HepG2 (cell line): ENCODE data around the gene KIAA1191. TPM values are rescaled to one million over a fixed set of nuclear protein-coding genes. Genes with fewer than 3 reads are reported as not detected.

ENCODE experiments used
- AHR ChIP-seq: IDR thresholded peaks from 2 replicates; pipeline ENCODE4 v1.6.1; 2018; ENCODE audit warnings: missing genetic modification reagents, missing compliant biosample characterization
- ARNT2 ChIP-seq: sonication (generic); formaldehyde crosslinking; IDR thresholded peaks from 2 replicates; pipeline ENCODE4 v1.8.0; 2022; ENCODE audit warnings: mild to moderate bottlenecking, low read depth, missing genetic modification reagents, moderate library complexity
- ATM ChIP-seq: fragments of 450-650 bp; IDR thresholded peaks from 2 replicates; pipeline ENCODE4 v1.7.1; 2017; ENCODE audit warnings: mild to moderate bottlenecking, borderline replicate concordance
- CC2D1A ChIP-seq: sonication (generic); formaldehyde crosslinking; IDR thresholded peaks from 2 replicates; pipeline ENCODE4 v1.8.1; 2023; ENCODE audit warnings: mild to moderate bottlenecking, missing genetic modification reagents
- KAT7 ChIP-seq: IDR thresholded peaks from 2 replicates; pipeline ENCODE4 v1.6.1; 2018; ENCODE audit warnings: borderline replicate concordance, missing compliant biosample characterization
- SKI ChIP-seq: fragments of 450-650 bp; IDR thresholded peaks from one replicate; pipeline ENCODE4 v1.6.1; 2018; ENCODE audit warnings: mild to moderate bottlenecking; ENCODE audit not compliant: partially characterized antibody
- TAF15 ChIP-seq: fragments of 200-400 bp; formaldehyde crosslinking; IDR thresholded peaks from one replicate; pipeline ENCODE4 v1.6.1; 2018; ENCODE audit warnings: mild to moderate bottlenecking, low read depth, low read length; ENCODE audit not compliant: poor library complexity, severe bottlenecking
- TGIF2 ChIP-seq: IDR thresholded peaks from 2 replicates; pipeline ENCODE4 v1.6.1; 2016; ENCODE audit warnings: control low read depth, missing compliant biosample characterization
- ZMYM3 ChIP-seq: sonication (generic); formaldehyde crosslinking; IDR thresholded peaks from 2 replicates; pipeline ENCODE4 v1.5.1; 2020; ENCODE audit warnings: mild to moderate bottlenecking, missing genetic modification reagents
- ZNF260 ChIP-seq: sonication (generic); formaldehyde crosslinking; IDR thresholded peaks from 2 replicates; pipeline ENCODE4 v1.4.0; 2020; ENCODE audit warnings: missing genetic modification reagents, low read depth, mild to moderate bottlenecking, borderline replicate concordance
- ZNF264 ChIP-seq: sonication (generic); formaldehyde crosslinking; IDR thresholded peaks from 2 replicates; pipeline ENCODE4 v1.4.0; 2020; ENCODE audit warnings: missing genetic modification reagents
- ZNF563 ChIP-seq: sonication (generic); formaldehyde crosslinking; IDR thresholded peaks from 2 replicates; pipeline ENCODE4 v1.8.0; 2022; ENCODE audit warnings: mild to moderate bottlenecking, moderate library complexity, missing genetic modification reagents
- ZNF841 ChIP-seq: sonication (generic); formaldehyde crosslinking; IDR thresholded peaks from 2 replicates; pipeline ENCODE4 v1.8.1; 2023; ENCODE audit warnings: missing genetic modification reagents, borderline replicate concordance
- polyA plus RNA-seq, 8 experiments: library from polyadenylated mRNA; depleted of rRNA in 3 of 8; stranded (reverse) in 7 of 8; unstranded in 1 of 8; fragments of >200 nt; fragmentation: Illumina TruSeq in 4 of 8; extraction: Trizol in 4 of 8; gene quantifications; 2 replicates each; pipeline versions ENCODE4 v1.2.1 to v1.2.3, GENCODE V29; 2011 to 2016; ENCODE audit warnings: low read depth in 4 of 8, missing spikeins in 1 of 8, mixed read lengths in 1 of 8; ENCODE audit not compliant: insufficient read depth in 1 of 8
- total RNA-seq, 5 experiments: library from RNA; depleted of rRNA; stranded (reverse); fragments of >200 nt; fragmentation: Illumina TruSeq; extraction: Trizol; gene quantifications; 2 replicates each; pipeline ENCODE4 v1.2.3, GENCODE V29; 2016; ENCODE audit warnings: low read depth in 1 of 5
- TF ChIP-seq, protein P1 (sequence below): sonication (generic); formaldehyde crosslinking; IDR thresholded peaks from 2 replicates; pipeline ENCODE4 v1.5.1; 2020; ENCODE audit warnings: mild to moderate bottlenecking, missing genetic modification reagents, moderate library complexity
- TF ChIP-seq, protein P2 (sequence below): IDR thresholded peaks from 2 replicates; pipeline ENCODE4 v1.6.1; 2016; ENCODE audit warnings: mild to moderate bottlenecking
- TF ChIP-seq, protein P3 (sequence below): sonication (generic); formaldehyde crosslinking; IDR thresholded peaks from 2 replicates; pipeline ENCODE4 v1.8.0; 2023; ENCODE audit warnings: mild to moderate bottlenecking, missing genetic modification reagents
- TF ChIP-seq, protein P4 (sequence below): sonication (generic); formaldehyde crosslinking; IDR thresholded peaks from 2 replicates; pipeline ENCODE4 v1.4.0; 2020; ENCODE audit warnings: missing genetic modification reagents
- TF ChIP-seq, protein P5 (sequence below): sonication (generic); formaldehyde crosslinking; IDR thresholded peaks from 2 replicates; pipeline ENCODE4 v1.5.1; 2020; ENCODE audit warnings: missing genetic modification reagents, mild to moderate bottlenecking, borderline replicate concordance
- TF ChIP-seq, protein P6 (sequence below): sonication (generic); formaldehyde crosslinking; IDR thresholded peaks from 2 replicates; pipeline ENCODE4 v1.4.0; 2020; ENCODE audit warnings: mild to moderate bottlenecking, missing genetic modification reagents

The KIAA1191 gene
- total and polyA plus RNA-seq, 2 of the 13 experiments (the other 11 are each of a cell fraction or from before 2014, with no cell fraction given) = 63.6 to 103 TPM

DNA sequence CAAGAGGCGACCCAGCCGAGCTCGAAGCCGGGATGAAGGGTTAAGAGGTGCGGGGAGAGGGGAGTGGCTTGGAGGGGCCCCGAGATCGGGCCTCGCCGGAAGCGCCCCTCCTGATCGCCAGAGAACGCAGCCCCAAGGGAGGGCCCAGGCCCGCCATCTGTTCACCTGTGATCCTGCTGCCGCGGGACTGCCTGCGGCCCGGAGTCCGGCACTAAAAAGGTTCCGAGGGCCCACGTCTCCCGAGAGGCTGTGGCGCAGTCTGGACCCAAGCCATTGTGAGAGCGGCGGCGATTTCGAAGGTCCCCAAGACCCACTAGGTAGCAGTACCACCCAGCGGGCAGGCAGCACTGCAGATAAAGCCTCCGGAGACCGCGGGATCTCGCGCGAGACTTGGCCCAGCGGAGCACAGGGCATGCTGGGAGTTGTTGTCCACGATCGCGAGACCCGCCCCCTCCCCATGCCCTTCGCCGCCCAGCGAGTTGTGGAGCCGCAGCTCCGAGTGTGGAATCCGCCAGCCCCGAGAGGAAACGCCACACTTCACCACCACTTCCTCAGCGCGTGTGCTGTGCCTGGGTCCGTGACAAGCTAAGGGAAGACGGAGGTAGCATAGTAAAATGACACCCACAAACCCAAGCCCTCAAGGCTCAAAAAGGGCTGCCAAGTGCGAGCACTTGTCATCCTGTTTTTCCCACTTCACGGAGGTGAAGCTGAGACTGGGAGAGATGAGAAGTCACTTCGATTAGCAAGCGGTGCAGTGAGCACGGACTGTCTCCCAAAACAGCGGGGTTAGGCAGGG lies at the start of gene KIAA1191 (continued):
- TF ChIP-seq ATM (no peak), ZMYM3 (CRISPR knock-in tag) (0 out of 2 replicates have a peak, but pooled peaks have one; percentile 2), TGIF2 (CRISPR knock-in tag) (no peak; the same call in 1 of the 2 replicates), CC2D1A (CRISPR knock-in tag) (no peak), ARNT2 (CRISPR knock-in tag) (peak; percentile 90), SKI (peak; percentile 41), AHR (CRISPR knock-in tag) (peak; percentile 69), KAT7 (CRISPR knock-in tag) (peak; percentile 85; the same call in 1 of the 2 replicates), ZNF260 (CRISPR knock-in tag) (no peak), ZNF563 (CRISPR knock-in tag) (no peak), ZNF841 (no peak), ZNF264 (no peak; the same call in none of the 2 replicates), TAF15 (peak; percentile 74)
- TF ChIP-seq, protein P1, sequence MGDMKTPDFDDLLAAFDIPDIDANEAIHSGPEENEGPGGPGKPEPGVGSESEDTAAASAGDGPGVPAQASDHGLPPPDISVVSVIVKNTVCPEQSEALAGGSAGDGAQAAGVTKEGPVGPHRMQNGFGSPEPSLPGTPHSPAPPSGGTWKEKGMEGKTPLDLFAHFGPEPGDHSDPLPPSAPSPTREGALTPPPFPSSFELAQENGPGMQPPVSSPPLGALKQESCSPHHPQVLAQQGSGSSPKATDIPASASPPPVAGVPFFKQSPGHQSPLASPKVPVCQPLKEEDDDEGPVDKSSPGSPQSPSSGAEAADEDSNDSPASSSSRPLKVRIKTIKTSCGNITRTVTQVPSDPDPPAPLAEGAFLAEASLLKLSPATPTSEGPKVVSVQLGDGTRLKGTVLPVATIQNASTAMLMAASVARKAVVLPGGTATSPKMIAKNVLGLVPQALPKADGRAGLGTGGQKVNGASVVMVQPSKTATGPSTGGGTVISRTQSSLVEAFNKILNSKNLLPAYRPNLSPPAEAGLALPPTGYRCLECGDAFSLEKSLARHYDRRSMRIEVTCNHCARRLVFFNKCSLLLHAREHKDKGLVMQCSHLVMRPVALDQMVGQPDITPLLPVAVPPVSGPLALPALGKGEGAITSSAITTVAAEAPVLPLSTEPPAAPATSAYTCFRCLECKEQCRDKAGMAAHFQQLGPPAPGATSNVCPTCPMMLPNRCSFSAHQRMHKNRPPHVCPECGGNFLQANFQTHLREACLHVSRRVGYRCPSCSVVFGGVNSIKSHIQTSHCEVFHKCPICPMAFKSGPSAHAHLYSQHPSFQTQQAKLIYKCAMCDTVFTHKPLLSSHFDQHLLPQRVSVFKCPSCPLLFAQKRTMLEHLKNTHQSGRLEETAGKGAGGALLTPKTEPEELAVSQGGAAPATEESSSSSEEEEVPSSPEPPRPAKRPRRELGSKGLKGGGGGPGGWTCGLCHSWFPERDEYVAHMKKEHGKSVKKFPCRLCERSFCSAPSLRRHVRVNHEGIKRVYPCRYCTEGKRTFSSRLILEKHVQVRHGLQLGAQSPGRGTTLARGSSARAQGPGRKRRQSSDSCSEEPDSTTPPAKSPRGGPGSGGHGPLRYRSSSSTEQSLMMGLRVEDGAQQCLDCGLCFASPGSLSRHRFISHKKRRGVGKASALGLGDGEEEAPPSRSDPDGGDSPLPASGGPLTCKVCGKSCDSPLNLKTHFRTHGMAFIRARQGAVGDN (CRISPR knock-in tag) = peak; percentile 91
- TF ChIP-seq, protein P2, sequence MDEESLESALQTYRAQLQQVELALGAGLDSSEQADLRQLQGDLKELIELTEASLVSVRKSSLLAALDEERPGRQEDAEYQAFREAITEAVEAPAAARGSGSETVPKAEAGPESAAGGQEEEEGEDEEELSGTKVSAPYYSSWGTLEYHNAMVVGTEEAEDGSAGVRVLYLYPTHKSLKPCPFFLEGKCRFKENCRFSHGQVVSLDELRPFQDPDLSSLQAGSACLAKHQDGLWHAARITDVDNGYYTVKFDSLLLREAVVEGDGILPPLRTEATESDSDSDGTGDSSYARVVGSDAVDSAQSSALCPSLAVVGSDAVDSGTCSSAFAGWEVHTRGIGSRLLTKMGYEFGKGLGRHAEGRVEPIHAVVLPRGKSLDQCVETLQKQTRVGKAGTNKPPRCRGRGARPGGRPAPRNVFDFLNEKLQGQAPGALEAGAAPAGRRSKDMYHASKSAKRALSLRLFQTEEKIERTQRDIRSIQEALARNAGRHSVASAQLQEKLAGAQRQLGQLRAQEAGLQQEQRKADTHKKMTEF (CRISPR knock-in tag) = peak; percentile 81
- TF ChIP-seq, protein P3, sequence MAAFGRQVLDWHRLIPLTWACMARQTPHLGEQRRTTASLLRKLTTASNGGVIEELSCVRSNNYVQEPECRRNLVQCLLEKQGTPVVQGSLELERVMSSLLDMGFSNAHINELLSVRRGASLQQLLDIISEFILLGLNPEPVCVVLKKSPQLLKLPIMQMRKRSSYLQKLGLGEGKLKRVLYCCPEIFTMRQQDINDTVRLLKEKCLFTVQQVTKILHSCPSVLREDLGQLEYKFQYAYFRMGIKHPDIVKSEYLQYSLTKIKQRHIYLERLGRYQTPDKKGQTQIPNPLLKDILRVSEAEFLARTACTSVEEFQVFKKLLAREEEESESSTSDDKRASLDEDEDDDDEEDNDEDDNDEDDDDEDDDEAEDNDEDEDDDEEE = peak; percentile 61
- TF ChIP-seq, protein P4, sequence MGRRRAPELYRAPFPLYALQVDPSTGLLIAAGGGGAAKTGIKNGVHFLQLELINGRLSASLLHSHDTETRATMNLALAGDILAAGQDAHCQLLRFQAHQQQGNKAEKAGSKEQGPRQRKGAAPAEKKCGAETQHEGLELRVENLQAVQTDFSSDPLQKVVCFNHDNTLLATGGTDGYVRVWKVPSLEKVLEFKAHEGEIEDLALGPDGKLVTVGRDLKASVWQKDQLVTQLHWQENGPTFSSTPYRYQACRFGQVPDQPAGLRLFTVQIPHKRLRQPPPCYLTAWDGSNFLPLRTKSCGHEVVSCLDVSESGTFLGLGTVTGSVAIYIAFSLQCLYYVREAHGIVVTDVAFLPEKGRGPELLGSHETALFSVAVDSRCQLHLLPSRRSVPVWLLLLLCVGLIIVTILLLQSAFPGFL (CRISPR knock-in tag) = 0 out of 2 replicates have a peak, but pooled peaks have one; percentile 22
- TF ChIP-seq, protein P5, sequence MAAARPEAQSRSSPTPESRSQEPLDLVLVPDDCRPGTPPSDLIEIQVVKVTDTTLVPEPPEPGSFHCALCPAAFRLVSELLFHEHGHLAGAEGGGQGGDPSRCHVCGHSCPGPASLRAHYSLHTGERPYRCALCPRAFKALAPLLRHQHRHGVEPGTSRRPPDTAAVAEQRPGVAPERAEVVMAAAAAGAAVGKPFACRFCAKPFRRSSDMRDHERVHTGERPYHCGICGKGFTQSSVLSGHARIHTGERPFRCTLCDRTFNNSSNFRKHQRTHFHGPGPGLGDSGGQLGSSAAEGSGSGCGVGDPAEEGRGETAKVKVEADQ (CRISPR knock-in tag) = 0 out of 2 replicates have a peak, but pooled peaks have one; percentile 78
- TF ChIP-seq, protein P6, sequence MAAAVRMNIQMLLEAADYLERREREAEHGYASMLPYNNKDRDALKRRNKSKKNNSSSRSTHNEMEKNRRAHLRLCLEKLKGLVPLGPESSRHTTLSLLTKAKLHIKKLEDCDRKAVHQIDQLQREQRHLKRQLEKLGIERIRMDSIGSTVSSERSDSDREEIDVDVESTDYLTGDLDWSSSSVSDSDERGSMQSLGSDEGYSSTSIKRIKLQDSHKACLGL (CRISPR knock-in tag) = peak; percentile 22; the same call in 1 of the 2 replicates
